Posterior vena cava (tissue), 2 donors: Measurements from ENCODE around the gene CDKN2AIPNL. TPM values are rescaled to one million over a fixed set of nuclear protein-coding genes. Genes with fewer than 3 reads are reported as not detected.
"Not testable (repeated sequence)": the region's sequence is repeated elsewhere in the genome, so short reads cannot be mapped to it uniquely, and the experiment has no call there.

Experiments used
- DNase-seq: peaks from one replicate; pipeline ENCODE4 v3.0.0-alpha.2; 2020; ENCODE audit warnings: low spot score
- intact Hi-C, 2 donors: fragments of 100-400 bp; cut with DNase I; formaldehyde crosslinking; loops; one replicate each; pipeline versions ENCODE4 v1.14.1 to v1.14.2; 2022 to 2023
- total RNA-seq, 2 donors: library from RNA; stranded (reverse); fragmentation: NEBNext Ultra II Directional; extraction: Animal tissue kit (Norgen Biotek cat#: 25700); gene quantifications; one replicate each; pipeline ENCODE4 v1.2.1, GENCODE V29; 2021
- donor health status: DM: yes; HTN: yes; CAD: no.
- donor health status: DM: yes; HTN: yes; CAD: no.

CDKN2AIPNL gene
- total RNA-seq, 2 donors from 2014 or later: 18.8 to 19.4 TPM

DNA sequence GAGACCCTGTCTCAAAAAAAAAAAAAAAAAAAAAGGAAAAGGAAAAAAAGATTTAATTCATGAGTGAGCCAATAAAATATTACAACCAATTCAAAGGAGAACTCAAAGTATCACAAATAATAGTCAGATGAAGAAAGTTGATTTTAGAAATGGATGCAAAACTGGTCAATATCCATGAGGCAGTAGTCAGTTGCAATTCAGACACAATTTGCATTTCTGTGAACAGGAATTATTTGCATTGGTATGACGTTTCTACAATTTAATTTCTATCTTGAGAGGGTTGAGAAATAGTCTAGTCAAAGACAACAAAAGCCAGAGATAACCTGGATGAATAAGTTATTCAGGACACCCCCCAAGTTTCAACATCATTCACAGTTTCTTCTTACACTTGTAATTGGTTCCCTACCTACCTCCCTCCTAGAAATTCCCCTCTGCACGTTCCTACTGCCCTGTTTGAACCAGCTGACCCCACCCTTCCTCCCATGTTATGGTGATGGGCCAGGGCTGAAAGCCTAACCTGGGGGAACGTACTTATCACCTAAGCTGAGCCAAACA lies 28.6 kb upstream of the CDKN2AIPNL start:
- intact Hi-C loops: no loop called here
- no peak for DNase-seq

DNA sequence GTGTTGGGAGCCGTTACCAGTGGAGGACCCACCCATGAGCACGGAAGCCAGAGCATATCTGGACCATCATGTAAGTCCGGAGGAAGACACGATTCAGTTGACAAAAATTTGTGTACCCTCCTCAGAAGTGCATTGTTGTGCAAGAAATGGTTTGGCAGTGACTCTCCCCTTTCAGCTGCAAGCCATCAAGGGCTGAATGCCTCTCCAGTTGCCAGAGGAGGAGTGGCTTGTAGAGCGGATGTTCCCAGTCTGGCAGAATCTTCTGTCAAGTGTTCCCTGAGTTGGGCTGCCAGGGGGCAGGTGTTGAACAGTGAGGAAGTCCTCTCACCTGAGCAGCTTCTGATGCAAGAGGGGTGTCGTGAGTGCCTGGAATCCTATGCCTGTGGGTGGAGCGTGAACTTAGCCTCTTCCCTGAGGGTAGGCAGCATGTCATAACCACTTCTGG lies 27.6 kb upstream of the CDKN2AIPNL start:
- no peak for DNase-seq
- intact Hi-C loops: no loop called here

- intact Hi-C loops: no loop called here
- DNase-seq: no peak
Observed at GRCh38 chr5:134438721-134439123, 27.0 kb upstream of the CDKN2AIPNL start.

DNA sequence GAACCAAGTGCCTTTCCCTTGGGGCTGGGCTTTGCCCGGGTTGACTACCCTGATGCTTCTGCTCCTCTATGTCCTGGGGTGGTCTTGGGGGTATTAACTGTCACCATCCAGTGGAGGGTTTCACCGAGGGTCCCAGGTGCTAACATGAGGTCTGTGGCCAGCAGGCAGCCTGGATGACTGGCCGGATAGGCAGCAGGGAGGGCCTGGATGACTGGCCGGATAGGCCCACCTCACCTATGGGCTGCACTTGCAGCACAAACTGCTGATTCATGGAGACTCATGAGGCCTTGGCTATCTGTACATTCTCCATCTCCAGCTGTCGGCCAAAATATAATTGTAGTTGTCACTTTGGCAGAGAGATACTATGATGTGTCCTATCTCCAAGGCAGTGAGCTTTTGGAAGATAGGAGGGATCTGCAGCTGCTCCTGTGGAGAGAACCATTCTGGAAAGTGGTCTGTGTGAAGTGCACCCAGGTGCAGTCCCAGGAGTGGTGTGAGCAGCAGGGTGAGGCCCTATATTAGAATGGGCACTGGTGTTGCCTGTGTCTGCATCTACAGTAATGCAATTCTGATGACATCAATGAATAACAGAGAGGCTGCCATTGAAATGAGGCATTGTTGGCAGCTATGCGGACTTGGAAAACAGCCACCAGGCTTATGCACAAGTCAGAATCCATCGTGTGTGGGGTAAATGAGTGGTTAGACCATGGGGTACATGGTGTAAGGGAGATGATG lies 26.3 kb upstream of the CDKN2AIPNL start:
- intact Hi-C loops: no loop called here

GRCh38 chr5:134437340-134437846 lies 25.7 kb upstream of the CDKN2AIPNL start:
- no peak for DNase-seq
- intact Hi-C loops: no loop called here

More for the DNA sequence above, 26.3 kb upstream of the CDKN2AIPNL start:
- no peak for DNase-seq

GRCh38 chr5:134436523-134437339 lies 25.1 kb upstream of the CDKN2AIPNL start:
- peak; percentile 91 for DNase-seq
- intact Hi-C loops: no loop called here

GRCh38 chr5:134435560-134435959 lies 23.9 kb upstream of the CDKN2AIPNL start:
- DNase-seq: no peak
- intact Hi-C loops: no loop called here

GRCh38 chr5:134432677-134433359 lies 21.1 kb upstream of the CDKN2AIPNL start:
- intact Hi-C loops: no loop called here

GRCh38 chr5:134432174-134432573 lies 20.5 kb upstream of the CDKN2AIPNL start:
- intact Hi-C loops: no loop called here
- DNase-seq: no peak

More at GRCh38 chr5:134432677-134433359, 21.1 kb upstream of the CDKN2AIPNL start:
- no peak for DNase-seq

DNA sequence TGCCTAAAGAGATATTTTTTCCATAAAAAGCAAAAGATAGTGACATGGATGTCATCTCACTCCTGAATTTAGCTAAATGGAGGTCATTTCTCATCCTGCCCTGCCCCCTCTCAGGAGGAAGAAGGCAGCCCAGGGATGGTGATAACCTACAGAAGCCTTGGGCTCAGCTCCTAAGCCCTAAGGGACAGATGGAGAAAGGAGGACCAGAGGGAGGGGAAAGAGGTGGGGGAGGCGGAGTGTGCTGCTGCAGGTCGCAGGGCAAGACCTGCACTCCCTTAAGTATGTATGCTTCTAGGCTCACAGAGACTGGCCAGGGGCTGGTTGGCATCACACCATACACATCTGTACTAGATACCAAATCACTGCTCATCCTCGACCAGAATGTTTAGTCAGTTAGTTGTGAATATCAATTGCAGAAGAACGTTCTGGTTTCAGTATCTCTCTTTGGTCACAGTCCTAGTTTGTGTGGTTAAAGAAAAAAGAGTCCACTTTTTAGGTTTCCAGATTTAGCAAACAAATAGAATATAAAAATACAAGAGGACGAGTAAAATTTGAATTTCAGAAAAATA lies 18.4 kb upstream of the CDKN2AIPNL start:
- DNase-seq: peak; percentile 31
- intact Hi-C loops: no loop called here

DNA sequence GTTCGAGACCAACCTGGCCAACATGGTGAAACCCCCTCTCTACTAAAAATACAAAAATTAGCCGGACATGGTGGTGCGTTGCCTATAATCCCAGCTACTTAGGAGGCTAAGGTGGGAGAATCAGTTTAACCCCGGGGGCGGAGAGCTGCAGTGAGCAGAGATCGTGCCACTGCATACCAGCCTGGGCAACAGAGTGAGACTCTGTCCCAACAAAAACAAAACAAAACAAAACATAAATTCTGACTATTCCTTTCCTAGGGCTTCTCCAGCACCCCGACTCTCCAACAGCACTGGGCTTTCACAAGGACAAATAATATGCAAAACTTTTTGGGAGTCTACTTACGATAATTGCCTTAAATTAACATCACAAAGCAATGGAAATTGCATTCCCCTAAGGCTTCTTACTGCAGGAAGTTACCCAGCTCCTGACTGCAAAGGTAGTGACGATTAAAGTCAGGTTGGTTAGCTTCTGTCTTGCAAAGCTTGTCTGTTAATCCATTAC lies 15.9 kb upstream of the CDKN2AIPNL start:
- intact Hi-C loops: no loop called here
- no peak for DNase-seq

DNA sequence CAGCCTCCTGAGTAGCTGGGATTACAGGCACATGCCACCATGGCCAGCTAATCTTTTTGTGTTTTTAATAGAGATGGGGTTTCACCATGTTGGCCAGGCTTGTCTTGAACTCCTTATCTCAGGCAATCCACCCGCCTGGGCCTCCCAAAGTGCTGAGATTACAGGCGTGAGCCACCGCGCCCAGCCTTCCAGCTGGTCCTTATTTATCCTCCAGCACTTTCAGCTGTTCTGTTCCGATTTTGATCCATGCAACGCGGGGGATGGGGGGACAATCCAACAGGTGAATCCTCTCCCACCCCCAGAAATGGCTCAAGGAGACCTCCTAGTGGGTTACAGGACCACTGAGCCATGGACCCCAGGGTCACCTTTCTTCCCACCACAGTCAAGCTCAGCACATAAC lies 14.7 kb upstream of the CDKN2AIPNL start:
- intact Hi-C loops: no loop called here

GRCh38 chr5:134423376-134423775 lies 11.7 kb upstream of the CDKN2AIPNL start:
- intact Hi-C loops: no loop called here
- DNase-seq: no peak

More for the DNA sequence above, 14.7 kb upstream of the CDKN2AIPNL start:
- peak; percentile 66 for DNase-seq

DNA sequence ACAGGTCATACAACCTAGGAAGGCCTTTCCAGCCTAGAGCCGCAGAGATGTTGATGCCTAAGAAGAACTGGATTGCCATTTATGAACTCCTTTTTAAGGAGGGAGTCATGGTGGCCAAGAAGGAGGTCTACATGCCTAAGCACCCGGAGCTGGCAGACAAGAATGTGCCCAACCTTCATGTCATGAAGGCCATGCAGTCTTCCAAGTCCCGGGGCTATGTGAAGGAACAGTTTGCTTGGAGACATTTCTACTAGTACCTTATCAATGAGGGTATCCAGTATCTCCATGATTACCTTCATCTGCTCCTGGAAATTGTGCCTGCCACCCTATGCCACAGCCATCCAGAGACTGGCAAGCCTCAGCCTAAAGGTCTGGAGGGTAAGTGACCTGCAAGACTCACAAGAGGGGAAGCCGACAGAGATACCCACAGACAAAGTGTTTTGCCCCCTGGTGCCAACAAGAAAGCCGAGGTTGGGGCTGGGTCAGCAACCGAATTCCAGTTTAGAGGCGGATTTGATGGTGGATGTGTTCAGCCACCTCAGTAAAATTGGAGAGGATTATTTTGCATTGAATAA lies 11.2 kb upstream of the CDKN2AIPNL start:
- DNase-seq: peak; percentile 38

DNA sequence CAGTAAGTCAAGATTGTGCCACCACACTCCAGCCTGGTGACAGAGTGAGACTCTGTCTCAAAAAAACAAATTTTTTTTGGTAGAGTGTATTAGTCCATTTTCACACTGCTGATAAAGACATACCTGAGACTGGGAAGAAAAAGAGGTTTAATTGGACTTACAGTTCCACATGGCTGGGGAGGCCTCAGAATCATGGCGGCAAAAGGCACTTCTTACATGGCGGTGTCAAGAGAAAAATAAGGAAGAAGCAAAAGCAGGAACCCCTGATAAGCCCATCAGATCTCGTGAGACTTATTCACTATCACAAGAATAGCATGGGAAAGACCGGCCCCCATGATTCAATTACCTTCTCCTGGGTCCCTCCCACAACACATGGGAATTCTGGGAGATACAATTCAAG lies 9.4 kb upstream of the CDKN2AIPNL start:
- intact Hi-C loops: not testable (repeated sequence)

More for the DNA sequence above, 11.2 kb upstream of the CDKN2AIPNL start:
- intact Hi-C loops: no loop called here

DNA sequence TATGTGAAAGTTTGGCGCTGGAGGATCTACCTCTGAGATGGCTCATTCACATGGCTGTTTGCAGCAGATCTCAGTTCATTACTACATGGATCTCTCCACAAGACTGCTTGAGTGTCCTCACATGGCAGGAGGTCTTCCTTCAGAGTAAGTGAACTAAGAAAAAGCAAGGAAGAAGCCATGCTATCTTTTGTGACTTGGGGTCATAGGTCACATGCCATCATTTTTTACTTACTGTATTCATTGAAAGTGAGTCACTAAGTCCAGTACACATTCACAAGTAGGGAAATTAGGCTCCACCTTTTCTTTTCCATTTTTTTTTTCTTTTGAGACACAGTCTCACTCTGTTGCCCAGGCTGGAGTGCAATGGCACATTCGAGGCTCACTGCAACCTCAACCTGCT lies 8.7 kb upstream of the CDKN2AIPNL start:
- intact Hi-C loops: no loop called here
- peak; percentile 9 for DNase-seq

More for the DNA sequence above, 9.4 kb upstream of the CDKN2AIPNL start:
- DNase-seq: peak; percentile 6

- DNase-seq: no peak
- intact Hi-C loops: loop anchor here in 1 of 2 donors (10.0 kb wide), 1 partner anchor 106 kb away; the partner anchor contains the start of gene JADE2
Observed at GRCh38 chr5:134418958-134419357, 7.3 kb upstream of the CDKN2AIPNL start.

DNA sequence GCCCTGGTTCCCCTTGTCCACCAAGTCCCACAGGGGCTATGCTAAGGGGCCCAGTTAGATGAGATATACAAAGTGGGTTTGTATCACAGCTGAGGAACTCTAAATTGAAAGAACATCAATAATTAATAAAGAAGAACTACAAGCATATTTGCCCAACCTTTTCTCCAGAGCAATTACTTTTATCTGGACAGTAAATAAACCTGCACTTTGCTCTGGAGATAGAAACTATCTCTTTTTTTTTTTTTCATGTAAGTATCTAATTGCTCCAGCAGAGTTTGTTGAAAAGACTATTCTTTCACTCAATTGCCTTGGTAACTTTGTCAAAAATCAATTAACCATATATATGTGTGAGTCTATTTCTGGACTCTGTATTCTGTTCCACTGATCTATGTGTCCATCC lies 6.0 kb upstream of the CDKN2AIPNL start:
- intact Hi-C loops: loop anchor here in 1 of 2 donors (10.0 kb wide), 1 partner anchor 107 kb away; the partner anchor contains the start of gene JADE2
- DNase-seq: no peak
